GDM1 (cell line): ENCODE results near the gene CENPH.
A peak's percentile ranks its signal among the peaks of the same experiment; 100 is the strongest.
"Not testable (repeated sequence)": the region's sequence is repeated elsewhere in the genome, so short reads cannot be mapped to it uniquely, and the experiment has no call there.

Experiments used
- DNase-seq: peaks from one replicate; lab custom pipeline; 2025; lab: John Stamatoyannopoulos, UW

The CENPH gene

GRCh38 chr5:69189162-69190086 lies at the start of gene CENPH:
Gene CENPH, plus strand, starts transcription at chr5:69189583. Its CDS starts 52 bp downstream, at chr5:69189635.
- peak; percentile 81 for DNase-seq

- DNase-seq = not testable (repeated sequence)
These were observed 49.1 kb upstream of the CENPH start for GRCh38 chr5:69140239-69140638.

- no peak for DNase-seq
These were observed 48.6 kb upstream of the CENPH start for GRCh38 chr5:69140827-69141226.

GRCh38 chr5:69148576-69148975 lies 40.8 kb upstream of the CENPH start:
- not testable (repeated sequence) for DNase-seq

- DNase-seq = no peak
These were observed 40.3 kb upstream of the CENPH start for GRCh38 chr5:69148981-69149675.

- DNase-seq = no peak
These were observed 39.7 kb upstream of the CENPH start for GRCh38 chr5:69149676-69150010.

- DNase-seq = no peak
These were observed 36.7 kb upstream of the CENPH start for GRCh38 chr5:69152731-69153130.

- no peak for DNase-seq
These were observed 32.9 kb upstream of the CENPH start for GRCh38 chr5:69156456-69156855.

GRCh38 chr5:69158039-69158438 lies 31.3 kb upstream of the CENPH start:
- no peak for DNase-seq

- DNase-seq = no peak
These were observed 28.7 kb upstream of the CENPH start for GRCh38 chr5:69160651-69161050.

- DNase-seq = peak; percentile 94
These were observed 22.5 kb upstream of the CENPH start, which contains the start of gene CCNB1 for GRCh38 chr5:69166686-69167492. Gene CCNB1, plus strand, starts transcription at chr5:69167150. Its CDS starts 113 bp downstream, at chr5:69167263.

GRCh38 chr5:69167493-69167855 lies 21.9 kb upstream of the CENPH start:
- DNase-seq = no peak

- DNase-seq = no peak
These were observed 21.5 kb upstream of the CENPH start for GRCh38 chr5:69167929-69168328.

GRCh38 chr5:69170495-69170894 lies 18.9 kb upstream of the CENPH start:
- DNase-seq = no peak

GRCh38 chr5:69170969-69171368 lies 18.4 kb upstream of the CENPH start:
- DNase-seq = no peak

- DNase-seq = not testable (repeated sequence)
These were observed 7.6 kb upstream of the CENPH start for GRCh38 chr5:69181659-69182293.

GRCh38 chr5:69184621-69185020 lies 4.8 kb upstream of the CENPH start:
- DNase-seq = no peak

- DNase-seq = no peak
These were observed 2.0 kb upstream of the CENPH start for GRCh38 chr5:69187342-69187741.

GRCh38 chr5:69188811-69189161 lies 597 bp upstream of the CENPH start:
- no peak for DNase-seq

- no peak for DNase-seq
These were observed 13.1 kb downstream of the CENPH start for GRCh38 chr5:69202497-69202896.

- DNase-seq = no peak
These were observed 17.3 kb downstream of the CENPH start for GRCh38 chr5:69206528-69207190.
